CD4-positive, alpha-beta T cell (primary cell): ENCODE measurements around the gene MS4A12. TPM values are rescaled to one million over a fixed set of nuclear protein-coding genes. Genes with fewer than 3 reads are reported as not detected.

Source experiments
- ATAC-seq: fragments of 200-7000 bp; cut with Tn5 transposase; one replicate; pipeline ENCODE4 v1.10.0; 2022; ENCODE audit warnings: mild to moderate bottlenecking; ENCODE audit not compliant: poor library complexity
- CTCF ChIA-PET: fragments of 350-600 bp; sonication (Branson Sonifier 250); formaldehyde crosslinking; loops from one replicate; lab custom pipeline; 2021; ENCODE audit warnings: antibody characterized with exemption, inconsistent platforms; lab: Charles Lee
- POLR2A ChIA-PET: fragments of 350-600 bp; sonication (Branson Sonifier 250); formaldehyde crosslinking; loops from one replicate; lab custom pipeline; 2021; ENCODE audit warnings: antibody characterized with exemption, inconsistent platforms; lab: Charles Lee
- DNase-seq, 14 experiments: peaks; one replicate each; pipeline ENCODE4 v3.0.0-alpha.2; 2013 to 2020; ENCODE audit warnings: mixed read lengths in 2 of 14
- H3K27ac ChIP-seq, 2 donors: one replicate each; pipeline versions ENCODE4 v1.5.1 to v1.7.0; 2013; ENCODE audit warnings: low read length in 2 of 2, low read depth in 1 of 2, mild to moderate bottlenecking in 1 of 2
- H3K27me3 ChIP-seq, 2 experiments: 1 replicate in 1 of 2; 2 replicates in 1 of 2; pipeline versions ENCODE4 v1.6.1 to v1.7.0; 2013; ENCODE audit warnings: low read length in 2 of 2, control low read depth in 1 of 2, mild to moderate bottlenecking in 1 of 2, moderate library complexity in 1 of 2; ENCODE audit not compliant: insufficient read depth in 2 of 2, control insufficient read depth in 1 of 2
- H3K36me3 ChIP-seq: one replicate; pipeline ENCODE4 v1.6.1; 2013; ENCODE audit warnings: low read length, control low read depth; ENCODE audit not compliant: insufficient read depth
- H3K4me1 ChIP-seq: one replicate; pipeline ENCODE4 v1.6.1; 2013; ENCODE audit warnings: low read length, control low read depth; ENCODE audit not compliant: insufficient read depth
- H3K4me3 ChIP-seq: one replicate; pipeline ENCODE4 v1.5.1; 2013; ENCODE audit warnings: mild to moderate bottlenecking, low read length, moderate library complexity
- H3K9me3 ChIP-seq, 2 experiments: 1 replicate in 1 of 2; 2 replicates in 1 of 2; pipeline versions ENCODE4 v1.6.1 to v1.7.0; 2013; ENCODE audit warnings: low read length in 2 of 2, mild to moderate bottlenecking in 2 of 2, control low read depth in 1 of 2, moderate library complexity in 1 of 2; ENCODE audit not compliant: control insufficient read depth in 1 of 2, insufficient read depth in 1 of 2
- H3K27ac Mint-ChIP-seq: one replicate; pipeline ENCODE4 v1.8.0; 2020; ENCODE audit warnings: mixed read lengths
- H3K27me3 Mint-ChIP-seq: one replicate; pipeline ENCODE4 v1.8.0; 2021; ENCODE audit warnings: mixed read lengths
- H3K36me3 Mint-ChIP-seq: one replicate; pipeline ENCODE4 v1.8.0; 2021; ENCODE audit warnings: low read depth, mixed read lengths
- H3K4me1 Mint-ChIP-seq: one replicate; pipeline ENCODE4 v1.8.0; 2021; ENCODE audit warnings: low read depth, mixed read lengths
- H3K4me3 Mint-ChIP-seq: one replicate; pipeline ENCODE4 v1.8.0; 2020; ENCODE audit warnings: mild to moderate bottlenecking, mixed read lengths
- H3K9me3 Mint-ChIP-seq: one replicate; pipeline ENCODE4 v1.8.0; 2020; ENCODE audit warnings: mixed read lengths
- CTCF ChIP-seq: fragments of 200-600 bp; IDR thresholded peaks from one replicate; pipeline ENCODE4 v1.8.0; 2022; ENCODE audit warnings: antibody characterized with exemption, mild to moderate bottlenecking
- intact Hi-C, 2 experiments: fragments of 100-400 bp; cut with DNase I in 1 of 2; cut with micrococcal nuclease in 1 of 2; formaldehyde crosslinking; loops; one replicate each; pipeline versions ENCODE4 v1.15.1 to v1.9.0; 2023 to 2025; cut with DNase I, micrococcal nuclease
- total RNA-seq, 174 experiments: library from RNA in 2 of 174; stranded (reverse) in 2 of 174; gene quantifications; one replicate each; pipeline ENCODE4 v1.2.3 and lab custom pipeline; 2021 to 2026

The MS4A12 gene
- total RNA-seq, 2 experiments from 2014 or later = not detected

GRCh38 chr11:60454212-60454611 is 38.4 kb upstream of the MS4A12 start:
- intact Hi-C loops = no loop called here
- no peak overlapping the region for H3K4me3 Mint-ChIP-seq
- no peaks in the 10 kb centered on the region for H3K4me1 Mint-ChIP-seq

GRCh38 chr11:60455531-60456042 is 37.0 kb upstream of the MS4A12 start, which contains the start of gene MS4A1:
MS4A1 (plus strand) TSS chr11:60455847; CDS start chr11:60462375, 6,528 bp downstream.
- no peak for TF ChIP-seq CTCF
- no peaks in the 10 kb centered on the region for H3K27me3 ChIP-seq
- Mint-ChIP-seq H3K27me3 (no peaks in the 10 kb centered on the region), H3K9me3 (no peaks in the 10 kb centered on the region), H3K4me1 (no peaks in the 10 kb centered on the region), H3K36me3 (no peaks in the 10 kb centered on the region), H3K4me3 (no peak within 1 kb of the TSS), H3K27ac (no peak within 1 kb of the TSS)
- H3K4me1 ChIP-seq = no peaks in the 10 kb centered on the region
- ChIA-PET POLR2A (no interaction called here), CTCF (no interaction called here)
- H3K36me3 ChIP-seq = no peaks in the 10 kb centered on the region
- intact Hi-C loops = no loop called here
- H3K9me3 ChIP-seq = peaks cover 0 to 7% of the 10 kb centered on the region in 2 experiments
- no peak for ATAC-seq
- no peak within 1 kb of the TSS for H3K27ac ChIP-seq
- peak in 3 of 14 experiments; percentile 15 to 58 (median 20) for DNase-seq
- H3K4me3 ChIP-seq = peak within 1 kb of the TSS; percentile 10

More at GRCh38 chr11:60454212-60454611, 38.4 kb upstream of the MS4A12 start:
- DNase-seq (no peak), ATAC-seq (no peak)
- Mint-ChIP-seq H3K36me3 (no peaks in the 10 kb centered on the region), H3K27me3 (no peaks in the 10 kb centered on the region), H3K9me3 (peaks cover 3% of the 10 kb centered on the region), H3K27ac (no peak overlapping the region)
- Histone ChIP-seq H3K36me3 (no peaks in the 10 kb centered on the region), H3K27me3 (no peaks in the 10 kb centered on the region), H3K4me3 (no peak overlapping the region), H3K4me1 (no peaks in the 10 kb centered on the region), H3K27ac (no peak overlapping the region), H3K9me3 (peaks cover 0 to 8% of the 10 kb centered on the region in 2 experiments)
- no peak for TF ChIP-seq CTCF
- ChIA-PET CTCF (no interaction called here), POLR2A (no interaction called here)

- Histone ChIP-seq H3K4me1 (no peaks in the 10 kb centered on the region), H3K9me3 (no peaks in the 10 kb centered on the region), H3K27ac (no peak overlapping the region), H3K4me3 (no peak overlapping the region), H3K27me3 (no peaks in the 10 kb centered on the region), H3K36me3 (no peaks in the 10 kb centered on the region)
- Mint-ChIP-seq H3K27ac (no peak overlapping the region), H3K4me1 (no peaks in the 10 kb centered on the region), H3K27me3 (no peaks in the 10 kb centered on the region), H3K9me3 (no peaks in the 10 kb centered on the region), H3K36me3 (no peaks in the 10 kb centered on the region), H3K4me3 (no peak overlapping the region)
- ATAC-seq = no peak
- TF ChIP-seq CTCF = no peak
- CTCF ChIA-PET = no interaction called here
- no peak for DNase-seq
- intact Hi-C loops = no loop called here
- POLR2A ChIA-PET = no interaction called here
These were observed 35.0 kb upstream of the MS4A12 start for GRCh38 chr11:60457576-60457975.
